Measurements from ENCODE around the gene RASL12.

The RASL12 gene

GRCh38 chr15:65072617-65073016, 4.8 kb upstream of the RASL12 start:
- no peak for DNase-seq

- DNase-seq, result no peak
These were observed 4.2 kb upstream of the RASL12 start for GRCh38 chr15:65072027-65072426.

GRCh38 chr15:65071381-65071811, 3.6 kb upstream of the RASL12 start:
- no peak for DNase-seq

GRCh38 chr15:65069779-65070546, 2.2 kb upstream of the RASL12 start:
- DNase-seq, result no peak

GRCh38 chr15:65069179-65069578, 1.4 kb upstream of the RASL12 start:
- no peak for DNase-seq

- no peak for DNase-seq
These were observed 605 bp upstream of the RASL12 start for GRCh38 chr15:65068403-65068788.

- no peak for DNase-seq
These were observed 510 bp downstream of the RASL12 start for GRCh38 chr15:65067317-65067644.

GRCh38 chr15:65066635-65067316, 1.0 kb downstream of the RASL12 start:
- no peak for DNase-seq

- no peak for DNase-seq
These were observed 1.7 kb downstream of the RASL12 start for GRCh38 chr15:65066001-65066634.

GRCh38 chr15:65062726-65063125, 5.1 kb downstream of the RASL12 start:
- DNase-seq, result no peak

- DNase-seq, result no peak
These were observed 5.7 kb downstream of the RASL12 start for GRCh38 chr15:65062061-65062460.

GRCh38 chr15:65060641-65061397, 7.0 kb downstream of the RASL12 start:
- no peak for DNase-seq

GRCh38 chr15:65059931-65060596, 7.7 kb downstream of the RASL12 start:
- DNase-seq, result no peak

- no peak for DNase-seq
These were observed 8.4 kb downstream of the RASL12 start for GRCh38 chr15:65059369-65059750.

- no peak for DNase-seq
These were observed 9.1 kb downstream of the RASL12 start for GRCh38 chr15:65058394-65059368.

- no peak for DNase-seq
These were observed 10.2 kb downstream of the RASL12 start for GRCh38 chr15:65057549-65057940.

GRCh38 chr15:65056868-65057548, 10.8 kb downstream of the RASL12 start:
- no peak for DNase-seq

- DNase-seq, result no peak
These were observed 11.7 kb downstream of the RASL12 start for GRCh38 chr15:65056106-65056505.

- no peak for DNase-seq
These were observed 12.5 kb downstream of the RASL12 start for GRCh38 chr15:65055201-65055870.
